Stimulated activated memory B cell treated with anti-CD40 and anti-IgM and Interleukin-4, amounts not matched to agents 10 μg/mL and 1 μg/mL and 100 μg/mL, for 72 hours (primary cell): ENCODE data around the gene SVIL.
"Not testable (repeated sequence)": the region's sequence is repeated elsewhere in the genome, so short reads cannot be mapped to it uniquely, and the experiment has no call there.

Experiments used
- ATAC-seq: fragments of 150-1000 bp; cut with Tn5 transposase; 2 replicates; pipeline ENCODE4 v1.10.0; 2021
- H3K27ac Mint-ChIP-seq: one replicate; pipeline ENCODE4 v1.8.0; 2022; ENCODE audit warnings: mild to moderate bottlenecking, mixed read lengths
- H3K27me3 Mint-ChIP-seq: one replicate; pipeline ENCODE4 v1.8.0; 2022; ENCODE audit warnings: mixed read lengths
- H3K36me3 Mint-ChIP-seq: one replicate; pipeline ENCODE4 v1.8.0; 2022; ENCODE audit warnings: mixed read lengths
- H3K4me1 Mint-ChIP-seq: one replicate; pipeline ENCODE4 v1.8.0; 2022; ENCODE audit warnings: mixed read lengths
- H3K4me3 Mint-ChIP-seq: one replicate; pipeline ENCODE4 v1.8.0; 2022; ENCODE audit warnings: mild to moderate bottlenecking, moderate library complexity, mixed read lengths
- H3K9me3 Mint-ChIP-seq: one replicate; pipeline ENCODE4 v1.8.0; 2022; ENCODE audit warnings: mixed read lengths

SVIL gene

DNA sequence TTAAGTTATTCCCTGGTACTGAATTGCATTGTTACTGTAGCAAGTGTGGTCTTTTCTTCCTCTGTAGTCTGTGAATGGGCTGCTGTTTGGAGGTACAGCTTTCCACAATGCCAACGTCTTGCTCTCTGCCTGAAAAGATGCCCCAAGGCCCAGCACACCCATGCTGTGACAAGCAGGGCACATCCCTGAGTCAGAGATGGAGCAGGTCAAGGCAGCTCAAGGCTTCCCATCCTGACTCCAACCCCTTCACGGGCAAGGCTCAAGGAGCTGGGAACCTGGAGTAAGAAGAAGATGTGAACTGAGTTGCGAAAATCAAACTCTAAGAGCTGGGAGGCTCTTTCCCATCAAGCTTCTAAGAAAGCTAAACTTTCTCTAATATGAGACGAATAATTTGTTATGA lies 27.2 kb downstream of the SVIL start:
- no peak overlapping the region for H3K27ac Mint-ChIP-seq
- H3K36me3 Mint-ChIP-seq: no peaks in the 10 kb centered on the region
- no peaks in the 10 kb centered on the region for H3K4me1 Mint-ChIP-seq
- no peak overlapping the region for H3K4me3 Mint-ChIP-seq
- H3K9me3 Mint-ChIP-seq: peaks cover 7% of the 10 kb centered on the region
- no peak for ATAC-seq
- H3K27me3 Mint-ChIP-seq: peaks cover 23% of the 10 kb centered on the region

DNA sequence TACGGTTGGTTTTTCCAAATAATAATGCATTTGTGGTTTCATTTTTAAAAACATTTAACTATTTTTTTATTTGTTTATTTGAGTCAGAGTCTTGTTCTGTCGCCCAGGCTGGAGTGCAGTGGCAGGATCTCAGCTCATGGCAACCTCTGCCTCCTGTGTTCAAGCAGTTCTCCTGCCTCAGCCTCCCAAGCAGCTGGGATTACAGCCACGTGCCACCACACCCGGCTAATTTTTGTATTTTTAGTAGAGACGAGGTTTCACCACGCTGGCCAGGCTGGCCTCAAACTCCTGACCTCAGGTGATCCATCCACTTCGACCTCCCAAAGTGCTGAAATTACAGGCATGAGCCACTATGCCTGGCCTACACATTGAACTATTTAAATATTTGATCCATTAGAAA lies 28.1 kb downstream of the SVIL start:
- H3K9me3 Mint-ChIP-seq, H3K36me3 Mint-ChIP-seq, H3K4me1 Mint-ChIP-seq, H3K27ac Mint-ChIP-seq, H3K4me3 Mint-ChIP-seq, ATAC-seq: not testable (repeated sequence)
- peaks cover 23% of the 10 kb centered on the region for H3K27me3 Mint-ChIP-seq

DNA sequence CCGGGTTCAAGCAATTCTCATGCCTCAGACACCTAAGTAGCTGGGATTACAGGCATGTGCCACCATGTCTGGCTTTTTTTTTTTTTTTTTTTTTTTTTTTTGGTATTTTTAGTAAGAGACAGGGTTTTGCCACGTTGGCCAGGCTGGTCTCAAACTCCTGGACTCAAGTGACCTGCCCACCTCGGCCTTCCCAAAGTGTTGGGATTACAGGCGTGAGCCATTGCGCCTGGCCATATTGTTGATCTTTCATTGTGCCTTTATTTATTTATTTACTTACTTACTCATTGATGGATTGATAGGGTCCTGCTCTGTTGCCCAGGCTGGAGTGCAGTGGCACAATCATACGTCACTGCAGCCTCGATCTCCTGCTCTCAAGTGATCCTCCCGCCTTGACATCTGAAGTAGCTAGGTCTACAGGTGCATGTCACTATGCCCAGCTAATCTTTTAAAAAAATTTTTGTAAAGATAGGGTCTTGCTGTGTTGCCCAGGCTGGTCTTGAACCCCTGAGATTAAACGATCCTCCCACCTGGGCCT lies 30.4 kb downstream of the SVIL start:
- H3K4me1 Mint-ChIP-seq: no peaks in the 10 kb centered on the region
- no peaks in the 10 kb centered on the region for H3K9me3 Mint-ChIP-seq
- ATAC-seq: no peak
- no peak overlapping the region for H3K27ac Mint-ChIP-seq
- peaks cover 3% of the 10 kb centered on the region for H3K27me3 Mint-ChIP-seq
- H3K36me3 Mint-ChIP-seq: no peaks in the 10 kb centered on the region
- no peak overlapping the region for H3K4me3 Mint-ChIP-seq

DNA sequence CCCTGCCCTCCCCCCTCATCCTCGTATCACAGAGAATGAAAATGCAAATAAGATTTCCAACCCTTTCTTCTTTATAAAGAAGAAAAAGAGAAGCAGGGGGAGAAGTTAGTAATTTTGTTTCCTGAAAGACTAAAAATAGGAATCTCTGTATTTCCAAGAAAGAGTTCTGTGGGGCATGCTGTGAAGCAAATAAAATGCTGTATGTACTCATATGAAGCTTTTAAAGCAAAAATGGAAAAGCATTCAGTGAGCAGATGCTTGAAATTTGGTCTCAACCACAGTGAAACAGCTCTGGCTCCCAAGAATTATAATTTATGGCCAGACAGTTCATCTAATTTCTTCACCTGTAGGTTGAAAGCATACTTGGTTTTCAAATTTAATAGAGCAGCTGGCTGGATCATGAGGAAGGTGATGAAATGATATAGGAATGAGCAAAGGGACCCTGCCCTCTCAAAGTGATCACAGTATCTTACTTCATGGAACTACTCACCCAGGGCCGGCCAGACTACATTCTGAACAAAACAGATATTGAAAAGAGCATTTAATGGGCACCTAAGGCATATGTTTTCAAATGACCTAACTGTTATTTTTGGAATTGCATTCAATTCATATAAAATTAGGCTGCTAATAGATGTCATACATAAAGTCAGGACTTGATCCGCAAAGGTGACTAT lies 31.4 kb downstream of the SVIL start:
- Mint-ChIP-seq H3K36me3 (no peaks in the 10 kb centered on the region), H3K4me1 (no peaks in the 10 kb centered on the region), H3K9me3 (no peaks in the 10 kb centered on the region), H3K27ac (no peak overlapping the region), H3K4me3 (no peak overlapping the region), H3K27me3 (no peaks in the 10 kb centered on the region)
- no peak for ATAC-seq

DNA sequence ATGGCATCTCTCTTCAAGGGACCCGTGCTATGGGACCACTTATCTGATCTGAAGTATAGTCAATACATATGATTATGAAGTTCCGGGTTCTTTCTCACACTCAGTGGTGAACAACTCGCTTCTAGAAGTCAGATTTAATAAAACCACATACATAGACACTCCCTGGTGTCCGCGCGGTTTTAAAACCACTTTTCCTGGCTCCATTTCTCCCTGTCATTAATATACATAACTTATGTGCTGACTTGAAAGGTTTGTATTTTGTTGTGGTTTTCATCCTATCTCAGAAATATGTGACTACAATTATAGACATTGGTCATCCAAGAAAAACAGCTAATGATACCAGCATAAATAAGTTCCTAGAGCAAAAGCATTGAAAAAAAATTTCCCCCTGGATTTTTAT lies 34.0 kb downstream of the SVIL start:
- no peaks in the 10 kb centered on the region for H3K9me3 Mint-ChIP-seq
- H3K27me3 Mint-ChIP-seq: no peaks in the 10 kb centered on the region
- no peak overlapping the region for H3K4me3 Mint-ChIP-seq
- no peaks in the 10 kb centered on the region for H3K36me3 Mint-ChIP-seq
- ATAC-seq: no peak
- H3K27ac Mint-ChIP-seq: no peak overlapping the region
- no peaks in the 10 kb centered on the region for H3K4me1 Mint-ChIP-seq

DNA sequence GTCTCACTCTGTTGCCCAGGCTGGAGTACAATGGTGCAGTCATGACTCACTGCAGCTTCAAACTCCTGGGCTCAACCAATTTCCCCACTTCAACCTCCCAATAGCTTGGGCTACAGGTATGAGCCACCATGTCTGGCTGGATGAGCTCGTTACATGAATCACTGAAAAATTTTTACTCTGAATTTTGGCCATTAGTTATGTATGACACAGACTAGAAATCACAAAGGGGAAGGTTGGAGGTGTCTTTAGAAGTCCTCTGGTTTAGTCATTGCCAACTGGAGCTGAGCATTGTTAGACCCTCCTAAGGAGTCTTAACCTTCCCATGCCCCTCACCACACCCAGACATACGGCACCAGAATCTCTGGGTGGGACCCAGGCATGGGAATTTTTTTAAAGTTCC lies 34.7 kb downstream of the SVIL start:
- H3K27ac Mint-ChIP-seq: no peak overlapping the region
- peak; percentile 18 for ATAC-seq
- no peaks in the 10 kb centered on the region for H3K9me3 Mint-ChIP-seq
- H3K4me3 Mint-ChIP-seq: no peak overlapping the region
- H3K36me3 Mint-ChIP-seq: no peaks in the 10 kb centered on the region
- no peaks in the 10 kb centered on the region for H3K4me1 Mint-ChIP-seq
- H3K27me3 Mint-ChIP-seq: no peaks in the 10 kb centered on the region

DNA sequence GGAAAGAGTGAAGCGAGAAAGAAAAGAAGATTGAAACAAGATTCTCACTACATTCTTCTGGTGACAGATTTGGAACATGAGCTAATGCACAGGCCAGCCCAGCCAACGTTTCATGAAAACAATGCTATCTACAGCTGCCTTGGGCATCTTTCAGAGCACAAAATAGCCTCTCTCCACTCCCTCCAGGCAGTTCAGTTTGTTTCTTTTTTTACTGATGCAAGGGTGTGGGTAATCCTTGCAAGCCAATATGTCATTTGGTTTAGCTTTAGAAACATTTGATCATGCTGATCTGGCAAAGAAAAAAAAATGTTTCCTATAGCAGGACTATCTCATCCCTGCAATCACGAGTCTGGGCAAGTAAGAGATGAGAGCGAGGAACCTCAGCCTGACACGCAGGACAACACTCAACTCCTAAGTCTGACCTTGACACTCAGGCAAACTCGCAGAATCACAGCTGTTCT lies 35.9 kb downstream of the SVIL start:
- Mint-ChIP-seq H3K27me3 (no peaks in the 10 kb centered on the region), H3K9me3 (no peaks in the 10 kb centered on the region), H3K4me3 (no peak overlapping the region), H3K27ac (no peak overlapping the region), H3K36me3 (no peaks in the 10 kb centered on the region), H3K4me1 (no peaks in the 10 kb centered on the region)
- ATAC-seq: no peak

DNA sequence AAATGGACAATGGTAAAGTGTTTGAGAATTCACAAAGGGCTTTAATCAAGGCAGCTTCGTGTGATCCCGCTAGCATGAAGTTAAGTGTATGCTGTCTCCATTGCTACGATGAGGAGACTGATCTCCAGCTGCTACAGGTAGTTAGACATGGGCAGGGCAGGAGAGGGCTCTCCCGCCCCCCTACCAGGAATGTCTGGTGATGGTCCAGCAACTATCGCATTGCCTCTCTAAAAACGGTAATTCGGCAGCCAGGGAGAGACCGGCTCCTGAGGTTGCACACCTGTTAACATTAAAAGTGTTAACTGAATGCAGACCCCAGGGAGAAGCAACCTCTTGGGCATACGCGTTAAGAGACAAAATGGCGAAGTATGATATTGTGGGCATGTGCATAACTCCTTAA lies 37.9 kb downstream of the SVIL start:
- Mint-ChIP-seq H3K27me3 (no peaks in the 10 kb centered on the region), H3K36me3 (no peaks in the 10 kb centered on the region), H3K4me1 (no peaks in the 10 kb centered on the region), H3K9me3 (no peaks in the 10 kb centered on the region), H3K27ac (no peak overlapping the region), H3K4me3 (no peak overlapping the region)
- no peak for ATAC-seq

DNA sequence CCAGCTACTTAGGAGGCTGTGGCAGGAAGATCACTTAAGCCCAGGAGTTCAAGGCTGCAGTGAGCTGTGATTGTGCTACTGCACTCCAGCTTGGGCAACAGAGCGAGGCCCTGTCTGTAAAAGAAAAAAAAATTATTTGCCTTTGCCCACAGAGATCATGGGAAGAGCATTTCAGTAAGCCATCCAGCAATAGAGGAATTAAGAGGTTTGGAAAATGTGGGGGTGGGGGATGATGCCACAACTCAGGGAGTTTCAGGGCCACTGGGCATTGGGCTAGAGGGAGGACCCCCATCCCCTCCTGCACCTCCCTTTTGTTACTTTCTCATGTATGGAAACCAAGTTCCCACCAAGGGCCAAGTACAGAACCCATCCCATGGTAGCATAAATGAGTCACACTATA lies 38.4 kb downstream of the SVIL start:
- H3K4me3 Mint-ChIP-seq: no peak overlapping the region
- no peak overlapping the region for H3K27ac Mint-ChIP-seq
- no peaks in the 10 kb centered on the region for H3K27me3 Mint-ChIP-seq
- H3K9me3 Mint-ChIP-seq: no peaks in the 10 kb centered on the region
- no peaks in the 10 kb centered on the region for H3K4me1 Mint-ChIP-seq
- ATAC-seq: no peak
- H3K36me3 Mint-ChIP-seq: no peaks in the 10 kb centered on the region

DNA sequence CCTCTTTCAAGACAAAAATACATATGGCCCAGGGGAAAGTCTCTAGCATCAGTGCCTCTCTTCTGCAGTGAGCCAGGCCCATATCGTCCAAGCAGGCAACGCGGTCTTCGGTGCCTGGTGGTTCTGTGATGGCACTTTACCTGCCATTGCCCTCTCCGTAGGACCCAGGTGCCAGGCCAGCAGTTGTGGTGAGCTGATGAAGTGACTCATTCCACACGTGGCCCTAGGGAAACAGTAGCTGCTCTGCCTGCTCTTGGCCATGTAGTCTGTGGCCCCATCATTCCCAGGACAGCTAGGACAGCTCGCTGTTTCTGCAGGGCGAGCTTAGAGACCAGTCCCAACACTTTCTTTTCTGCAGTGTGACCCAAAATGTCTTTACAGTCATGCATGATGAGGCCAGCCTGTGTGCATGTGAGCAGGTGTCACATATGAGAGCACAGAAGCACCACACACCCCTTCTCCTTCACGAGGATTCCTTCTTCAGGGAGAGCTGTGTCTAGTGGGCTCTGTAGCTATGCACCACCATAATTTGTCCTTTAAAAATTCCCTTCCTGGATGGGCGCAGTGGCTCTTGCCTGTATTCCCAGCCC lies 39.0 kb downstream of the SVIL start:
- Mint-ChIP-seq H3K4me1 (no peaks in the 10 kb centered on the region), H3K4me3 (no peak overlapping the region), H3K9me3 (no peaks in the 10 kb centered on the region), H3K27me3 (no peaks in the 10 kb centered on the region), H3K36me3 (no peaks in the 10 kb centered on the region), H3K27ac (no peak overlapping the region)
- no peak for ATAC-seq

DNA sequence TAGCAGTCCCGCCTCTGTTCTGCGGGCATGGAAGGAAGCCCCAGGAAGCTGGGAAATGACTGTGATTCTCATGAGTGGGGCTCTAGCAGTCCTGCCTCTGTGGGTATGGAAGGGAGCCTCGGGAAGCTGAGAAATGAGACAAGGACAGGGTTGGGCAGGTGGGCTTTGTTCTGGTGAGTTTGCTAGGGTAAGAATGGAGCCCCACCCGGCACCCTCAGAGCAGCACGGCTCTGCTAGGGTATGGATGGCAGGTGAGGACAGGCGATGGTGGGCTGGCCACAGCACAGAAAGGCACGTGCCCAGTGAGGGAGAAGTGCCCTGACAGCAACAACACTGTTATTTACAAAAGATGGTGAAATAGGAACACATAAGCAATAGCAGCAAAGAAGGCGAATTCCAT lies 39.6 kb downstream of the SVIL start:
- Mint-ChIP-seq H3K36me3 (no peaks in the 10 kb centered on the region), H3K4me3 (no peak overlapping the region), H3K27me3 (no peaks in the 10 kb centered on the region), H3K4me1 (no peaks in the 10 kb centered on the region), H3K9me3 (no peaks in the 10 kb centered on the region), H3K27ac (no peak overlapping the region)
- ATAC-seq: no peak

DNA sequence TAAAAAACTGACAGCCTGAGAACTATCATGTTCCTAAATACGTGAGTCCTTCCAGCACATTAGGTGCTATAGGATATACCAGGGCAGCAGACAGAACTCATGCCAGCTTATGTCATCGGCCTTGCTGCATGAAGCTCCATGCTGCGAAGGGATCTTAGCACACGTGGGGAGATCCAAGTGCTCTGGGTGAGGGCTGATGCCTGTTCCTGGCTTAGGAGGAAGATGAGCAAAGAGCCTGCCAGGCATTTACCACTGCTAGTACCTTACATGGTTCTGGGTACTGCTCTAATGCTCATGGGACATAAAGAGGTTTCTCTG lies 43.2 kb downstream of the SVIL start:
- Mint-ChIP-seq H3K27ac (no peak overlapping the region), H3K36me3 (no peaks in the 10 kb centered on the region), H3K27me3 (no peaks in the 10 kb centered on the region), H3K9me3 (no peaks in the 10 kb centered on the region), H3K4me1 (no peaks in the 10 kb centered on the region), H3K4me3 (no peak overlapping the region)
- no peak for ATAC-seq

DNA sequence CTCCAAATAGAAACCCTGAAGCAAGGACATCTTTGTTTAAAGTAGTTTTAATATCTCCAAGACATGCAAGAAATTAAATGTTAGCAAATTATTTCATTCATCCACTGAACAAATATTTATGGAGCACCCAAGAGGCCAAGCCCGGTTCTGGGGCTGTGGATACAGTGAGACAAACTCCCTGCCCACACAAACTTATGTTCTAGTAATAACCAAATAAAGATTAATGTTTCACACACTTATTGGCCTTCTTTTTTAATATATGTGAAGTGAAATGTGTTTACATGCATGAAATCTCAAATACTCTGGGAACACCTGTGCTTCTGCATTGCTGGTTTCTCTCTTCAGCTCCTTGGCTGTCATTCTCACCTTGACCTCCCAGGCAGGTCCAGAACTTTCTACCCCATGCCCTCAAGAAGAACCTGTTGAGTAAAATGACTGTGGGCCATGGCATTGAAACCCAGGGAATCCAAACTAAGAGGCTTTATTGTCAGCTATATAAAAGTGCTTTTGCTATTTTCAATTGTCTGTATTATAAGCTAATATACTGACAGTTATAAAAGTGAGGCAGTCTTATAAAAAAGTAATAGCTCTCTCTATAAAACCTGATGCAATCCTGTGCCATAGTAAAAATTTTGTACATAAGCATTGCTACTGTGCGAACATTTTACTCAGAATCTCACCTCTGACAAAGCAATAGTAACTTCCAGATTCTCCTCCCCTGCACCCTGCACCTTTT lies 43.7 kb downstream of the SVIL start:
- no peaks in the 10 kb centered on the region for H3K27me3 Mint-ChIP-seq
- peaks cover 3% of the 10 kb centered on the region for H3K9me3 Mint-ChIP-seq
- H3K36me3 Mint-ChIP-seq: no peaks in the 10 kb centered on the region
- ATAC-seq: no peak
- H3K4me1 Mint-ChIP-seq: no peaks in the 10 kb centered on the region
- H3K4me3 Mint-ChIP-seq: no peak overlapping the region
- no peak overlapping the region for H3K27ac Mint-ChIP-seq

DNA sequence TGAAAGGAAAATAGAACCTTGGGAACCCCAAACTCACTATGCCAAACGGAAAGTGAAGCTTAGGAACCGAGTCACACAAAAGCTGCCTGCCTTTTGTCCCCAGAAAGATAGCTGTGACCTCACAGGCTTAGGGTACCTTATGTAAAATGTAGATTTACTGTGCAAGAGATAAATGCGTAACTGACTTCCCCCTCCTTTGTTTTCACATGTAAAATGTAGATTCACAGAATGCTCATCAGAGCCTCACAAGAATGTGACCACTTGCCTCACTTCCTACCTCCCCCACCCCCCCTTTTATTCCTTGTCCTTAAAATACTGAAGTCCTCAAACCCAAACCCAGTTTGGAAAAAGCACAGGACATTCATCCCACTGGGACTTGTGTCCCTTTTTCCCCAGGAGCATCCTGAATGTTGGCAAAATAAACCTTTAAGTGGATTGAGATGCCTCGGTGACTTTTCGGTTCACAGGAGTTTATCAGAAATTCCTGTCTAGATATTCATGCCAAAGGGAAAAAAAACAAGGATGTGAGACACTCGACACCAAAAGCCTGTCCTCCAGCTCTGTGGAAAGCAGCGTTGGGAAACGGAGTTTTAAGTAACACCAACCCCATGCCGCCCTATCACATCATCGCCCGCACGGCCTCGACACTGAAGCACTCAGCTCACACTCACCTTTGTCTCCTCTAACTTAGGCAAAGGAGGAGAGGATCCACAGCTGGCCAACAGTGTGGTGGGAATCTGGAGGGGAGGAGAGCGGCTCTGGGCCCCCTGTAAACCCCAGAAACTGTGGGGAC lies 45.9 kb downstream of the SVIL start:
- H3K9me3 Mint-ChIP-seq: peaks cover 3% of the 10 kb centered on the region
- no peak for ATAC-seq
- H3K4me3 Mint-ChIP-seq: no peak overlapping the region
- H3K4me1 Mint-ChIP-seq: no peaks in the 10 kb centered on the region
- no peak overlapping the region for H3K27ac Mint-ChIP-seq
- H3K27me3 Mint-ChIP-seq: no peaks in the 10 kb centered on the region
- H3K36me3 Mint-ChIP-seq: no peaks in the 10 kb centered on the region
